GM12865 (cell line): ENCODE measurements around the gene EIF2S3.
"Not testable (repeated sequence)": the region's sequence is repeated elsewhere in the genome, so short reads cannot be mapped to it uniquely, and the experiment has no call there.

Experiments
- DNase-seq: peaks from one replicate; pipeline ENCODE4 v3.0.0; 2010; ENCODE audit warnings: low read depth
- H3K4me3 ChIP-seq: 2 replicates; pipeline ENCODE4 v1.5.1; 2011; ENCODE audit warnings: mild to moderate bottlenecking, low read depth, low read length, control low read depth
- TF ChIP-seq, protein P1 (sequence below): IDR thresholded peaks from 2 replicates; pipeline ENCODE4 v1.5.1; 2011; ENCODE audit warnings: low read length, control low read depth, low read depth, inconsistent platforms; ENCODE audit not compliant: insufficient read depth; ENCODE audit errors: missing control alignments

Gene EIF2S3

DNA sequence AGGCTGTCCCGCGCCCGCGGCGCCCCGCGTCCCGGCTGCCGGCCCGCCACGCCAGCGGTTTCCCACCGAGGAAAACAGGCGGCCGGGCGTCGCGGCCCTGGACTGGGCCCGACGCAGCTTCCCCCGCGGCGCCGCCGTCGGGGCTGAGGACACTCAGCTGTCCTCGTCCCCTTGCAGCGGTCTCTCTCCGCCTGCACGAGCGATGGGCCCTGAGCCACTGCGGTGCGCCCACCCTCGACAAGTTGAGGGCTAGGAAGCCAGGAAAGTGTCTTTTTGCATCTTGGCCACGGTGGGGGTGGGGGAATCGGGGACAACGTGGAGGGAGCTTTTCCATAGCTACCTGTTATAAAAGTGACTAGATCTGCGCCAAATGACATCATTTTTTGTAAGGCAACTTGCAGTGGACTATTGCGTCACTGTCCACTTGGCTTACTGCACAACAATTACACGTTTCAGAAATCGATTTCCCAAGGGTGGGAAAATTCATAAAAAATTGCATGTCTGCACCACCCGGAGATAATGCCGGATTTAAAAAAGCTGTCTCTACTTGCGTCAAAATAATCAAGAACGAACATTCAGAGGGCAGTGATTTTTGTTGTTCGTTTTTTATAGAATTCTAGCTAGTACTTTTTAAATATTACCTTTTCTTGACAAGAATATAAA is 28.9 kb upstream of the EIF2S3 start:
- H3K4me3 ChIP-seq, result peak overlapping the region; percentile 81
- TF ChIP-seq, protein P1, sequence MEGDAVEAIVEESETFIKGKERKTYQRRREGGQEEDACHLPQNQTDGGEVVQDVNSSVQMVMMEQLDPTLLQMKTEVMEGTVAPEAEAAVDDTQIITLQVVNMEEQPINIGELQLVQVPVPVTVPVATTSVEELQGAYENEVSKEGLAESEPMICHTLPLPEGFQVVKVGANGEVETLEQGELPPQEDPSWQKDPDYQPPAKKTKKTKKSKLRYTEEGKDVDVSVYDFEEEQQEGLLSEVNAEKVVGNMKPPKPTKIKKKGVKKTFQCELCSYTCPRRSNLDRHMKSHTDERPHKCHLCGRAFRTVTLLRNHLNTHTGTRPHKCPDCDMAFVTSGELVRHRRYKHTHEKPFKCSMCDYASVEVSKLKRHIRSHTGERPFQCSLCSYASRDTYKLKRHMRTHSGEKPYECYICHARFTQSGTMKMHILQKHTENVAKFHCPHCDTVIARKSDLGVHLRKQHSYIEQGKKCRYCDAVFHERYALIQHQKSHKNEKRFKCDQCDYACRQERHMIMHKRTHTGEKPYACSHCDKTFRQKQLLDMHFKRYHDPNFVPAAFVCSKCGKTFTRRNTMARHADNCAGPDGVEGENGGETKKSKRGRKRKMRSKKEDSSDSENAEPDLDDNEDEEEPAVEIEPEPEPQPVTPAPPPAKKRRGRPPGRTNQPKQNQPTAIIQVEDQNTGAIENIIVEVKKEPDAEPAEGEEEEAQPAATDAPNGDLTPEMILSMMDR, result no peak
- peak; percentile 47 for DNase-seq

DNA sequence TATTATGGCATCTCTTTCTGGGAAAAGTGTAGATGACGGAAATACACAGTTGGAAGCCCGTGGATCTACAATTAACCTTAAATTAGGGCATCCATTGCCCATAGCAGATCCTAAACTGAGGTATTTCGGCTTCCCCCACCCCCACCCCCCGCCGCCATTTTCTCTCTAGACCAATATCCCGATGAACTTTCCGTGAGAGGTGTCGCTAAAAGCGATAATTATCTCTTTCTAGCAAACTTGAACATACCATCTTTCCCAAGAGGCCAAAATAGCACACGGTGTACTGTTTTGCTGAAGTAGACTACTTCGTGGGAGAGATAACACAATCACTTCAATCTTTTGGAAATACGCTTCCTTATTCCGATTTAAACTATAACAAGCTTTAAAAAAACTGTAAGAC is 28.3 kb upstream of the EIF2S3 start:
- TF ChIP-seq, protein P1, result no peak
- peak overlapping the region; percentile 81 for H3K4me3 ChIP-seq
- DNase-seq, result no peak

DNA sequence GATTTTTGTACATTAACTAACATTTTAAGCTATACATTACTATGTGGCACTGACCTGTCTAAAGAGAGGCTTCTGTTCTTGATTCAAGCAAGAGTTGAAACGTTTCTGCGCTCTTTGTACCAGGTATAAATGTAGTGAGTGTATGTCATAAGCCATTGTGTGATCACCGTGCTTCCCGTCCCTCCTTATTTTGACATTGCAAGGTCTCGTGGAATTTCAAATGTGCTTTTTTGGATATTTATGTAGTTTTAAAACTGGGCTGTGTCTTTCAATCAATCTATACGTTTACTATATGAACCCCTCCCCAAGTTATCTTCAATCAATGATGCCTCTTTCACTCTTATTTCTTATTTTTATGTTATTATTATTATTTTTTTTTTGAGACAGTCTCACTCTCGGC is 27.7 kb upstream of the EIF2S3 start, which contains the start of gene KLHL15:
Gene KLHL15, minus strand, starts transcription at position 101 of the 400 bp plus-strand sequence. CDS start 20,493 bp downstream, outside the sequence.
- H3K4me3 ChIP-seq, result peak within 1 kb of the TSS; percentile 81
- TF ChIP-seq, protein P1, result no peak
- DNase-seq, result no peak

DNA sequence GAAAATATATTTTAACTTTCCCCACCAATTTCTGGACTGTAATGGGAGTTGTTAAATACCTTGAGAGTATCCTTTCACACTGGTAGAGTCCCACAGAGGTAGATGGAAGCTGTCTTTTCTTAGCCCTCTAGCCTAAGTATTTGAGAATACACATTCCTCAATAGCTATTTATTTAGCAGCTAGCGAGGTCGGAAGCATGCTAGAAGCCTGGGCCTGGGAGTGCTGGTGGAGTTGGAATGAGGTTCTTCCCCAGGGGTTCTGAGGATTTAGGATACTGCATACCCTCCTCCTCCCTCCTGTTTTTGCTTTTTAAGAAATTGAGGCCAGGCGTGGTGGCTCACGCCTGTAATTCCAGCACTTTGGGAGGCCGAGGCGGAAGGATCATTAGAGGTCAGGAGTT is 26.8 kb upstream of the EIF2S3 start:
- no peak for DNase-seq
- TF ChIP-seq, protein P1, result no peak
- no peak overlapping the region for H3K4me3 ChIP-seq

DNA sequence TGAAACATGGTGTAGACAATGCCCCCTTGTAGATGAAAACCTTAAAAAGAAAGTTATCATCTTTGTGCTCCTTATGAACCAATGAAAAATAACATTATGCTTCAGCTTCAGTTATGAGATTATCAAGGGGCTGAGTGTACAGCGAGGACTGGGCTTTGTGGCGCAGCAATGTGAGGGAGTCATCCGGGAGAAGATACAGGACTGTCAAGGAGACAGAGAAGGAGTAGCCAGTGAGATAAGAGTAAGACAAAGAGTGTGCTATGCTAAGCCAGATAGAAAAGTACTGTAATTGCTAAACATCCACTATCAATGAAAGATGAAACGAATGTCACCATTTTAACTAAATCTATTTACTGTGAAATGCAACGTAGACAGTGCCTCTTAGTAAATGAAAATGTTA is 24.2 kb upstream of the EIF2S3 start:
- DNase-seq, result no peak
- H3K4me3 ChIP-seq, result no peak overlapping the region
- TF ChIP-seq, protein P1, result no peak

DNA sequence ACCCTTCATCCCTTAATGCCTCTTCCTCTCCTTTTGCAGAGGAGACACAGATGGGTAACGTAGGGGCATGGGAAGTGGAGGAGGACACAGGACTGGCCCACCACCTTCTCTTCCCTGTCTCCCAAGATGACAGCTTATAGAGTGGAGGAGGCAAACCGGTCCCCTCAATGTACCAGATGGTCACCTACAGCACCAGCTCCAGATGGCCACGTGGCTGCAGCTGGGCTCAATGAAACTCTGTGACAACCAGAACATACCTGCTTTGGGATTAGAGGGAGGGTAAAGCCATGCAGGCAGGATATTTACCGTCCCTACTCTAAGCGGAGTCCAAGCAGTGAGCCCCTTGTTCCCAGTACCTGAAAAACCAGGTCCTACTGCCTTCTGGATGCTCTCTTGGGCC is 20.3 kb upstream of the EIF2S3 start:
- no peak overlapping the region for H3K4me3 ChIP-seq
- TF ChIP-seq, protein P1, result no peak
- no peak for DNase-seq

DNA sequence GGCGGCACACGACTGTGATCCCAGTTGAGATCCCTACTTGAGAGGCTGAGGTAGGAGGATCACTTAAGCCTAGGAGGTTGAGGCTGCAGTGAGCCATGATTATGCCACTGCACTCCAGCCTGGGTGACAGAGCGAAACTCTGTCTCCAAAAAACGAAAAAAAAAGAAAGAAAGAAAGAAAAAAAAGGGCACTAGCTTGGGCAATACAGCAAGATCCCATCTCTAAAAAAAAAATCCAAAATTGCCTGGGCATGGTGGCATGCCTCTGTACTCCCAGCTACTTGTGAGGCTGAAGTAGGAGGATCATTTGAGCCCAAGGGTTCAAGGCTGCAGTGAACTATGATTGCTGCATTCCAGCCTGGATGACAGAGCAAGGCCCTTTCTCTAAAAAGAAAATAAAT is 17.0 kb upstream of the EIF2S3 start:
- DNase-seq, result no peak
- TF ChIP-seq, protein P1, result no peak
- no peak overlapping the region for H3K4me3 ChIP-seq

DNA sequence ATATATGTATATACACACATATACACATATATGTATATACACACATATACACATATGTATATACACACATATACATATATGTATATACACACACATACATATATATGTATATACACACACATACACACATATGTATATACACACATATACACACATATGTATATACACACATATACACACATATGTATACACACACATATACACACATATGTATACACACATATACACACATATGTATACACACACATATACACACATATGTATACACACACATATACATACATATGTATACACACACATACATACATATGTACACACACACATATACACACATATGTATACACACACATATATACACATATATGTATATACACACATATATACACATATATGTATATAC is 8.7 kb upstream of the EIF2S3 start:
- not testable (repeated sequence) for DNase-seq, H3K4me3 ChIP-seq

DNA sequence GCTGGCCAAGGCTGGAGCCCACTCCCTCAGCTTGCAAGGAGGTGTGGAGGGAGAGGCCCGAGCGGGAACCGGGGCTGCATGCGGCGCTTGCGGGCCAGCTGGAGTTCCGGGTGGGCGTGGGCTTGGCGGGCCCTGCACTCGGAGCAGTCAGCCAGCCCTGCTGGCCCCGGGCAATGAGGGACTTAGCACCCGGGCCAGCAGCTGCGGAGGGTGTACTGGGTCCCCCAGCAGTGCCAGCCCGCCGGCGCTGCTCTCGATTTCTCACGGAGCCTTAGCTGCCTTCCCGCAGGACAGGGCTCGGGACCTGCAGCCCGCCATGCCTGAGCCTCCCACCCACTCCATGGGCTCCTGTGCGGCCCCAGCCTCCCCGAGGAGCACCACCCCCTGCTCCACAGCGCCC is 5.1 kb upstream of the EIF2S3 start:
- H3K4me3 ChIP-seq, DNase-seq: not testable (repeated sequence)

DNA sequence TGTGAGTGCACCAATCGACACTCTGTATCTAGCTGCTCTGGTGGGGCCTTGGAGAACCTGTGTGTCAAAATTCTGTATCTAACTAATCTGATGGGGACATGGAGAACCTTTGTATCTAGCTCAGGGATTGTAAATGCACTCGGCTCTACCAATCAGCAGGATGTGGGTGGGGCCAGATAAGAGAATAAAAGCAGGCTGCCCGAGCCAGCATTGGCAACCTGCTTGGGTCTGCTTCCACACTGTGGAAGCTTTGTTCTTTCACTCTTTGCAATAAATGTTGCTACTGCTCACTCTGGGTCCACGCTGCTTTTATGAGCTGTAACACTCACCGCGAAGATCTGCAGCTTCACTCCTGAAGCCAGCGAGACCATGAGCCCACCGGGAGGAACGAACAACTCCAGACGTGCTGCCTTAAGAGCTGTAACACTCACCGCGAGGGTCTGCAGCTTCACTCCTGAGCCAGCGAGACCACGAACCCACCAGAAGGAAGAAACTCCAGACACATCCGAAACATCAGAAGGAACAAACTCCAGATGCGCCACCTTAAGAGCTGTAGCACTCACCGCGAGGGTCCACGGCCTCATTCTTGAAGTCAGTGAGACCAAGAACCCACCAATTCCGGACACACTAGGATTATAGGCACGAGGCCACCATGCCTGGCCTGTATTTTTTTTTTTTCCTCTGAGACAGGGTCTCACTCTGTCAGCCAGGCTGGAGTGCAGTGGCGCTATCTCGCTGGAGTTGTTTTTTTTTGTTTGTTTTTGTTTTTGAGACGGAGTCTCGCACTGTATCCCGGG is 4.0 kb upstream of the EIF2S3 start:
- H3K4me3 ChIP-seq, DNase-seq: not testable (repeated sequence)
